Measurements from ENCODE around the gene ADAMTS19.

The ADAMTS19 gene

GRCh38 chr5:129465776-129466344 is 5.8 kb downstream of the ADAMTS19 start:
- H3K4me2 ChIP-seq: no peak overlapping the region
- no peaks in the 10 kb centered on the region for H3K36me3 ChIP-seq
- no peak overlapping the region for H3K27ac ChIP-seq
- no peak overlapping the region for H3K4me3 ChIP-seq
- no peaks in the 10 kb centered on the region for H3K27me3 ChIP-seq
- no peak overlapping the region for H3K9ac ChIP-seq
- no peaks in the 10 kb centered on the region for H3K4me1 ChIP-seq
- H4K20me1 ChIP-seq: no peaks in the 10 kb centered on the region
- peaks cover 9% of the 10 kb centered on the region for H3K9me3 ChIP-seq
- no peak for TF ChIP-seq Cebpa-rat (IDR thresholded peaks at IDR 0.05)

- Histone ChIP-seq H4K20me1 (no peaks in the 10 kb centered on the region), H3K4me1 (no peaks in the 10 kb centered on the region), H3K9me3 (no peaks in the 10 kb centered on the region), H3K27ac (no peak overlapping the region), H3K36me3 (no peaks in the 10 kb centered on the region), H3K9ac (no peak overlapping the region), H3K27me3 (no peaks in the 10 kb centered on the region), H3K4me3 (no peak overlapping the region), H3K4me2 (no peak overlapping the region)
- TF ChIP-seq Cebpa-rat (IDR thresholded peaks at IDR 0.05): no peak
Measured at GRCh38 chr5:129474544-129474943, 14.4 kb downstream of the ADAMTS19 start.

DNA sequence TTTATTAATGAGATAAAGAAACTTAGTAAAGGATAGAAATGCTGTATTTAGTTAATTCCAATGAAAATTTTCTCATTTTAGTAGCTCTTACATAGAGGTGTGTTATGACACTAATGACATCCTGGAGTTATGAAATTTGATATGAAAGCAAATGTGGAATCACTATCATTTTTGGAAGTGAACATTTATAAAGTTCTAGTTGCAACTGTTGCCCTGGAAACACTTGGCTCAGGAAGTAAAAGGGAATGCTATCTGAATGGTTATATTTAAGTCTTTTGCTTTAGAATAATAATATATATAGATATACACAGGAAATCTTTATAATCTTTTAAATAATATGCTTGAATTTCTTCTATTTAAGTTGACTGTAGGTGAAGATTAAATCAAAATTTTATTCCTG is 16.7 kb downstream of the ADAMTS19 start:
- H3K4me2 ChIP-seq: no peak overlapping the region
- H3K27ac ChIP-seq: no peak overlapping the region
- H3K4me1 ChIP-seq: no peaks in the 10 kb centered on the region
- H3K36me3 ChIP-seq: no peaks in the 10 kb centered on the region
- H3K9me3 ChIP-seq: no peaks in the 10 kb centered on the region
- H3K4me3 ChIP-seq: no peak overlapping the region
- no peaks in the 10 kb centered on the region for H4K20me1 ChIP-seq
- H3K27me3 ChIP-seq: no peaks in the 10 kb centered on the region
- no peak for TF ChIP-seq Cebpa-rat (IDR thresholded peaks at IDR 0.05)
- no peak overlapping the region for H3K9ac ChIP-seq

- no peaks in the 10 kb centered on the region for H3K36me3 ChIP-seq
- no peaks in the 10 kb centered on the region for H3K9me3 ChIP-seq
- no peaks in the 10 kb centered on the region for H3K4me1 ChIP-seq
- no peak overlapping the region for H3K9ac ChIP-seq
- no peak overlapping the region for H3K27ac ChIP-seq
- no peaks in the 10 kb centered on the region for H3K27me3 ChIP-seq
- TF ChIP-seq Cebpa-rat (IDR thresholded peaks at IDR 0.05): no peak
- no peak overlapping the region for H3K4me2 ChIP-seq
- H4K20me1 ChIP-seq: no peaks in the 10 kb centered on the region
- H3K4me3 ChIP-seq: no peak overlapping the region
Measured at GRCh38 chr5:129477532-129477931, 17.4 kb downstream of the ADAMTS19 start.

DNA sequence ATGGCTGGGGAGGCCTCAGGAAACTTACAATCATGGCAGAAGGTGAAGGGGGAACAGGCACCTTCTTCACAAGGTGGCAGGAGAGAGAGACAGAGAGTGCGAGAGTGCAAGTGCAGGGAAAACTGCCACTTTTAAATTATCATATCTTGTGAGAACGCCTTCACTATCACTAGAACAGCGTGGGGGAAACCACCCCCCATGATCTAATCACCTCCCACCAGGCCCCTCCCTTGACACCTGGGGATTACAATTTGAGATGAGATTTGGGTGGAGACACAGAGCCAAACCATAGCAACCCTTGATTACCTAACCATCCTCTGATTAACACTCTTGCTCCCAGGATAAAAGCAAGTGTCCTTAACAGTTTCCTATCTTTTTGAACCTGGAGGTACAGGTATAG is 21.1 kb downstream of the ADAMTS19 start:
- no peak overlapping the region for H3K4me2 ChIP-seq
- no peak overlapping the region for H3K9ac ChIP-seq
- no peak overlapping the region for H3K27ac ChIP-seq
- H3K36me3 ChIP-seq: no peaks in the 10 kb centered on the region
- H3K9me3 ChIP-seq: no peaks in the 10 kb centered on the region
- no peaks in the 10 kb centered on the region for H4K20me1 ChIP-seq
- no peak overlapping the region for H3K4me3 ChIP-seq
- H3K4me1 ChIP-seq: no peaks in the 10 kb centered on the region
- TF ChIP-seq Cebpa-rat (IDR thresholded peaks at IDR 0.05): no peak
- H3K27me3 ChIP-seq: no peaks in the 10 kb centered on the region

GRCh38 chr5:129496421-129496820 is 36.3 kb downstream of the ADAMTS19 start:
- Histone ChIP-seq H3K27ac (no peak overlapping the region), H3K4me3 (no peak overlapping the region), H3K36me3 (no peaks in the 10 kb centered on the region), H3K9me3 (no peaks in the 10 kb centered on the region), H3K4me1 (peaks cover 21% of the 10 kb centered on the region), H3K4me2 (no peak overlapping the region), H3K9ac (no peak overlapping the region), H3K27me3 (no peaks in the 10 kb centered on the region), H4K20me1 (no peaks in the 10 kb centered on the region)
- no peak for TF ChIP-seq Cebpa-rat (IDR thresholded peaks at IDR 0.05)

- no peaks in the 10 kb centered on the region for H3K36me3 ChIP-seq
- H3K4me3 ChIP-seq: no peak overlapping the region
- no peak overlapping the region for H3K27ac ChIP-seq
- no peak overlapping the region for H3K9ac ChIP-seq
- no peaks in the 10 kb centered on the region for H4K20me1 ChIP-seq
- peaks cover 21% of the 10 kb centered on the region for H3K4me1 ChIP-seq
- H3K27me3 ChIP-seq: no peaks in the 10 kb centered on the region
- no peak for TF ChIP-seq Cebpa-rat (IDR thresholded peaks at IDR 0.05)
- no peaks in the 10 kb centered on the region for H3K9me3 ChIP-seq
- no peak overlapping the region for H3K4me2 ChIP-seq
Measured at GRCh38 chr5:129496864-129497595, 36.9 kb downstream of the ADAMTS19 start.

DNA sequence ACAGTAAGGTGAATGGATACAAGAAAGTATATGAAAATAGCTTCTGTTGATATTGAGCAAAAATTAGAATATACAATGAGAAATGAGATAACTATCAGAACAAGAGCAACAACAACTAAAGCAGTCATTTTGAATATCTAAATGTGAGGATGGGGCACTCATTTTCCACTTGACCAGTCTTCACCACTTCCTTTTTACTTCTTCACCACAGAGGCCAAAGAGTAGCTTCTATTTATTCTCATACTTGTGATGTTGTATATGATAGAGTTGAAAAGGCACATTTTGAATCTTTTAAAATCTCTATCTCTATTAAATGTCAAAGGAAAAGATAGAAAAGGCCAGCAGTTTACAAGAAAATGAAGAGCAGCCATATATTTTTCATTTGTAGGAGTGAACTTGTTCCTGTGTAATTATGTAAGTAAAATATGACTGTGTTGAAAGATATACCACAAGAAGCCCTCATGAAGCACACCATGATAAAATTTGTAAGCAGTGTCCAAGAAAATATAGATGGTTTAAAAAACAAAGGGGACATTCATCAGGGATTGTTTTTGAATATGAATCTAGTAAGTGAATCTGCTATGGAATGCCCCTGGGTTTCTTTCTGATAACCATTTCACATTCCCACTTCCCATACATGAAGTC is 39.2 kb downstream of the ADAMTS19 start:
- no peaks in the 10 kb centered on the region for H4K20me1 ChIP-seq
- H3K36me3 ChIP-seq: no peaks in the 10 kb centered on the region
- H3K27ac ChIP-seq: no peak overlapping the region
- H3K27me3 ChIP-seq: no peaks in the 10 kb centered on the region
- H3K9me3 ChIP-seq: no peaks in the 10 kb centered on the region
- no peak overlapping the region for H3K9ac ChIP-seq
- no peak for TF ChIP-seq Cebpa-rat (IDR thresholded peaks at IDR 0.05)
- H3K4me1 ChIP-seq: peaks cover 21% of the 10 kb centered on the region
- H3K4me3 ChIP-seq: no peak overlapping the region
- peak overlapping the region; percentile 27 for H3K4me2 ChIP-seq

GRCh38 chr5:129500101-129500500 is 40.0 kb downstream of the ADAMTS19 start:
- Histone ChIP-seq H4K20me1 (no peaks in the 10 kb centered on the region), H3K9me3 (no peaks in the 10 kb centered on the region), H3K27ac (no peak overlapping the region), H3K4me3 (no peak overlapping the region), H3K4me2 (no peak overlapping the region), H3K4me1 (peaks cover 21% of the 10 kb centered on the region), H3K27me3 (no peaks in the 10 kb centered on the region), H3K36me3 (no peaks in the 10 kb centered on the region), H3K9ac (no peak overlapping the region)
- TF ChIP-seq Cebpa-rat (IDR thresholded peaks at IDR 0.05): no peak

GRCh38 chr5:129506086-129506485 is 46.0 kb downstream of the ADAMTS19 start:
- Histone ChIP-seq H3K4me1 (no peaks in the 10 kb centered on the region), H3K4me3 (no peak overlapping the region), H3K27me3 (no peaks in the 10 kb centered on the region), H3K36me3 (no peaks in the 10 kb centered on the region), H3K9me3 (no peaks in the 10 kb centered on the region), H3K27ac (no peak overlapping the region), H3K9ac (no peak overlapping the region), H3K4me2 (no peak overlapping the region), H4K20me1 (no peaks in the 10 kb centered on the region)
- TF ChIP-seq Cebpa-rat (IDR thresholded peaks at IDR 0.05): no peak
